Muscle of arm (tissue), 12 donors: ENCODE results near the gene PTH1R. TPM values are rescaled to one million over a fixed set of nuclear protein-coding genes. Genes with fewer than 3 reads are reported as not detected.

Experiments used
- DNase-seq: peaks from one replicate; pipeline ENCODE4 v3.0.0-alpha.2; 2013
- polyA plus RNA-seq, 12 donors: library from polyadenylated mRNA; unstranded; fragments of 120-200 nt; gene quantifications; one replicate each; pipeline ENCODE4 v1.2.1, GENCODE V29; 2013; ENCODE audit not compliant: insufficient read length in 12 of 12

PTH1R gene
- polyA plus RNA-seq, 12 donors: 5.6 to 130 (median 9.3) TPM; not detected in 1

DNA sequence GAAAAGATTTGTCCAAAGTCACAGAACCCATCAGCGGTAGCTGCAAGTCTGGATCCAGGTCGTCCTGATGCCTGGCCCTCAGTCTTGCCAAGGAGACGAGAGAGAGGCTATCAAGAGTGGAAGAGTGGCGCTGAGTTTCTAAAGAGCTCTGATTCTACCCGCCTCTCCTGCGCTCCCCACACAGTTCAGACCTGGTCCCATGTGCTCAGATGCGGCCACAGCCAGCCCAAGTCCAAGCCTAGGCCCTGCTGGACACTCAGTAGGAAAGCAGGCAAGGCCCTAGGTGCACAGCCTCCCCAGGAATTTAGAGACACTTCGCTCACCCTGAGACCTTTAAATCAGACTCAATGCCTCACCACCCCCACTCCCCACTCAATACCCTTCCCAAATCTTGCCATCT is 66.7 kb downstream of the PTH1R start:
- no peak for DNase-seq

DNA sequence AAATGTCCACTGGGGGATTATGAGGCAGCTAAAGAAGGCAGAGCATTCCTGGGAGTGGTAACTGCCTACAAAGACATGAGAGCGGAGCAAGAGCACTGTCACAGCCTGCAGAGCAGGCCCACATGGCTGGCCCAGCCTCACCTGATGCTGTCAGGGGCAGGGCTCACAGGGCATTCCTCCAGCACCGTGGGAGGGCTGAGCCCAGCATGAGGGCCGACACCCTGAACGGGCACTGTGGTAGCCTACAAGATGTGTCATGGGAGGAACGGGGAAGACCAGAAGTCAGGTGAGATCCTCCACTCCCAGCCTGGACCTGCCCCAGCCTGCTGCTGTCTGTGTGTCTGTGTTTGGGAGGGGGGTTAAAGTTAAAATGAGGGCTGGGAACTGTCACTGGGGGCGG is 68.9 kb downstream of the PTH1R start:
- no peak for DNase-seq

DNA sequence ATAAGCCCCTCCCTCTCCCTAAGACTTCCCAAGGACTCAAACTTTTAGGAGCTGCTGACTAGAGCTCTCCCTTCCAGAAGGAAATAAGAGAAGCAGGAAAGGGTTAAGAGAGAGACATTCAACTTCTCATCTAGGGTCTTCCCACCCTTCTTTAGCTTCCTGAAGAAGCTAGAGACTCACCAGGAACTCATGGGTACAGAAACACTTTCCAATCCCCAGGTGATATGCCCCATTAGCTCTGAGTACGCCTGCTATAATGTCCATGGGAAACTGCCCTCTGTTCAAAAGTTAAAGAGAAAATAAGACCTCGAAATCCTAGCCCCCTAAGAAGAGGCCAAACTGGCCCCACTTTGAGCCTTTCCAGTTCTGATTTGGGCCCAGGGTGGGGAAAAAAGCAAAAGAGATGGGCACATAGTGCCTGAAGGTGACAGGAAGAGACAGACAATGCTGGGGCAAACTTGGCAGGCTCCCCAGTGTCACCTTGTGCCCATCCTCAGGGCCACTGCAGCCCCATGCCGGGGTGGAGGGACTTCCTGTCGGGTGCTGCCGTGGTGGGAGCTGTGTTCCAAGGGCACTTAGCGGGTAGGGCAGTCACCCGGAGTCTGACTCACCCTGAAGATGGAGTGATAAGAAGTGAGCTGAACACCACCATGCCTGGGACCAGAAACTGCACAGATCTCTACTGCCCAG is 69.5 kb downstream of the PTH1R start:
- DNase-seq: no peak

DNA sequence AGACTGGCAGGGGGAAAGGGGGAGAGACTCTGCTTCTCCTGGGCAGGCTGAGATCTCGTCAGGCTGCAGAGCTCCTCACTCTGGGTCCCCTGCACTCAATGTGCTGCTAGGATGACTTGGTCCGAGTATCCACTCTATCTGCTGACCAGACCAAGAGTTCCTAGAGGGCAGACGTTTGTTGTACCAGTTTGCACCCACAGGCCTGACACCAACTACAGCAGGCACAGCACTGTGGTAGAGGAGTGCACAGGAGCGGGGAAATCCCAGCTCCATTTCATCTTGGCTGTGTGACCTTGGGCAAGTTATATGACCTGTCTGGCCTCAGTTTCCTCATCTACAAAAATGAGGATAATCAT is 70.0 kb downstream of the PTH1R start:
- DNase-seq: no peak

DNA sequence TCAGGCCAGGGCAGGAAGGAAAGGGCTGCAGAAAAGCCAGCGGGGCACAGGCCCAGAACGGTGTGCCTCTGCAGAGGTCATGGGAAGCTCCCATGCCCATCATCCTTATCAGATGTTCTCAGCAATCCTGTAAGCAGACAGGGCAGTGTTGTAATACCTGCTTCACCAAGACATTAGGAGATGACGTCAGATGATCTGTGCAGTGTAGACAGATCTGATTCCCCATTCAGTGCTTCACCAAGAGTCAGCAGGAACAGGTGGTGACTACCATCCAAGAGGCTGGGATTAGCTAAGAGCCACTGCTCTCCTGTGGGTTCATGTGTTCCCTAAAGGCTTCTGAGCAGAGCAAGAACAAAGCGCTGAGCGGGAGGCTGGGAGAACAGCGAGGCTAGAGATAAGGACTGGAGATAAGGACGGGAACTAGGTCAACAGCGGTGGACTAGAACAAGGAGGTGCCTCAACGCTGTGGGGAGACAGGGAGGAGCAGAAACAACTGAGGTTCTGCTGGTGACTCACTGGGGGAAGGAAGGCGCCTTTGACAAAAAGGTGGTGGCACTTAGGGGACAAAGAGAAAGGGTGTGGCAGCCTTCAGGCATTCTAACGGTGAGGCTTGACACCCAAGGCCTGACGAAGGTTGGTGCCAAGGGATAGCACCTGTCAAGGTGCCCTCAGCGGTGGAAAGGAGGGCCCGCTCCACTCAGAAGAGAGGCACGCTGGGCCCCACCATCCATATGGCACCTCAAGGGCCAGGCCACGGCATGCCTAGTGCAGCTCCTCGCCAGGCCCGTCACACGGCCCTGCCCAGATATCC is 70.7 kb downstream of the PTH1R start:
- DNase-seq: no peak

DNA sequence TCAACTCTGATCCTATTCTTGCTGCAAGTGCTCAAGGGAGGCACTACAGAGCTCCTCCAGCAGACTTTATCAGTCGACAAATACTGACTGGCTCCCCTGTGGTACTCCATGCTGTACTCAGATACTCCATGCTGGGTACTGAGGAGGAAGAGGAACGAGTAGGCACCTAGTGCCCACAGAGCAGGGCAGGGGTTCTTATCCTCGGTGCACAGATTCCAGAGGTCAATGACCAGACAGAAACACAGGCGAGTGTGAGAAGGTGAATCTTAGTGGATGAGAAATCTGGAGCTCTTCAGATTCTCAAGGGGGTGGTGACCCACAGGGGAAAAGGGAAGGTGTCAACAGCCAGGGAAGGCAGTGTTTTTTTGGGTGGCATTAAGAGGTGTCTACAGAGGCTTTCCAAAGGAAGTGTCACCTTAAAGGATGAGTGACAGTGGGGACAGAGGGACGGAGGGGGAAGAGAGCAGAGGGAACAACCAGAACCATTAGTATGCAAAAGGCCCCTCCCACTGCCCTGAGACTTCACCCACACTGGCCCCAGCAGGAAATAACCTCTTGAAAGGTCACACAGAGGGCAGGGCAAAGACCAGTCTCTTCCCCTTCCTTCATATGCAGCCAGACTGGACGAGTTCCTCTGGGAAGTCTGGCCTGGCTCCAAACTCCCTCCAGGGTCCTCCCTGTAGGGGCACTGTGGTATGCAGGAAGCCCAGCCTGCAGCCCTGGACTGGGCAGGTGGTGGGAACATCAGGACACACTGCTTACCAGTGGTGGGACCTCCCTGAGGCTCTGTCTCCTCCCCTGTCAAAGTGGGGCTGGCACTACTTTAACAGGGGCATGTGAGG is 71.5 kb downstream of the PTH1R start:
- DNase-seq: no peak

DNA sequence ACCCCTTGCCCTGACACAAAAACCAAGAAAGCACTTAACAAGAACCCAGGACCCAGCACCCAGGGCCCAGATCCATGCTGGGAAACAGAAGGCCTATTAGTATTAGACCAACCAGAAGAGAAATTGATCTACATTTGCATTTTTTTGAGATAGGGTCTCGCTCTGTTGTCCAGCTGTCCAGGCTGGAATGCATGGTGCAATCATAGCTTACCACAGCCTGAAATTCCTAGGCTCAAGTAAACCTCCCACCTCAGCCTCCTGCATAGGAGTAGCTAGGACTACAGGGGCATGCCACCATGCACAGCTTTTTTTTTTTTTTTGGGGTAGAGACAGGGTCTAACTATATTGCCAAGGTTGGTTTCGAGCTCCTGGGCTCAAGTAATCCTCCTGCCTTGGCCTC is 72.7 kb downstream of the PTH1R start:
- no peak for DNase-seq

DNA sequence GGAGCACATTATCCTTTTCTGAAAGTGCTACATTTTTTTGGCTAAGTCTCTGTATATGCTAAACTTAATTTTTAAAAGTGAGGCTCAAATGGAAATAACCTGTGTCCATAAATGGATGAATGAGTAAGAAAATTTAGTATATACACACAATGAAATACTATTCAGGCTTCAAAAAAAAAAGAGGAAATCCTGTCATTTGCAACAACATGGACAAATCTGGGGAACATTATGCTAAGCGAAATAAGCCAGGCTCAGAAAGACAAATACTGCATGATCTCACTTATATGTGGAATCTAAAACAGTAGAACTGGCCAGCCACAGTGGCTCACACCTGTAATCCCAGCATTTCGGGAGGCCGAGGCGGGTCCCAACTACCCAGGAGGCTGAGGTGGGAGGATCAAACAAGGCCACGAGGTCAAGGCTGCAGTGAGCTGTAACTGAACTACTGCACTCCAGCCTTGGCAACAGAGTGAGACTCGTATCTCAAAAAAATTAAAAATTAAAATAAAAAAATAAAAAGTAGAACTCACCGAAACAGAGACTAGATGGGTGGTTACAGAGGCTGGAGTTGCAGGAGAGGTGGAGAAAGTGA is 73.2 kb downstream of the PTH1R start:
- no peak for DNase-seq

DNA sequence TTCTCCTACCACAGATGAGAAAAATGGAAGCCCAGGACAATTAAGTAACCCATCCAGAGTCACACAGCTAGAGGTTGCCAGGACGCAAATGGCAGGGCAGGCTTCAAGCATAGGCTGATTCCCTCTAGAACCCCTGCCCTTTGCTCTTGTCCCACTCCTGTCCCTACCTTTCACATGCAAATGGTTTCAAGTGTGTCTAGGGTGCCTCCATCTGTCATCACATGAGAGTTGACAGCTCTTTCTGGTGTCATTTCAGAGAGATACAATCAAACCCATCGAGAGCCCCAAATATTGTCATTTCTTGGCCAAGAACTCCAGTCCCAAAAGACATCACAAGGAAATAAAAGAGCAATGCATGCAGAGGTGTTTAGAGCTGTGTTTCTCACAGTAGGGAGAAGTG is 75.3 kb downstream of the PTH1R start:
- DNase-seq: no peak

Other genes with a start within 250 kb of the PTH1R start
- gene ALS2CL, start 184.0 kb upstream of the PTH1R start, polyA plus RNA-seq: 10 to 100 TPM in 2 of 12 donors, 1 to 10 TPM in 9, not detected in 1; 3.1 to 24.7 (median 6.7) TPM
- gene TMIE, start 176.3 kb upstream of the PTH1R start, polyA plus RNA-seq: 1 to 10 TPM in 2 of 12 donors, under 1 TPM in 8, not detected in 2; 0.56 to 2.2 (median 0.82) TPM
- 1 to 10 TPM in 1 of 12 donors, under 1 TPM in 7, not detected in 4; 0.10 to 1.1 (median 0.20) TPM for gene PRSS50, start 159.9 kb upstream of the PTH1R start, polyA plus RNA-seq
- gene MYL3, start 14.3 kb upstream of the PTH1R start, polyA plus RNA-seq: 100 to 1,000 TPM in 11 of 12 donors, not detected in 1; 125 to 694 (median 337) TPM
- gene CCDC12, start 99.0 kb downstream of the PTH1R start, polyA plus RNA-seq: 10 to 100 TPM in 11 of 12 donors, not detected in 1; 28.1 to 48.9 (median 33.5) TPM
- gene NBEAL2, start 101.9 kb downstream of the PTH1R start, polyA plus RNA-seq: 10 to 100 TPM in 10 of 12 donors, 1 to 10 TPM in 1, not detected in 1; 8.7 to 57.5 (median 12.1) TPM